Esophagus muscularis mucosa (tissue), 3 donors: ENCODE data around the gene TMTC2.

Source experiments
- POLR2AphosphoS5 ChIP-seq, 2 donors: sonication (generic); formaldehyde crosslinking; IDR thresholded peaks; one replicate each; pipeline ENCODE4 v1.6.1; 2017; ENCODE audit warnings: antibody characterized with exemption in 2 of 2
- TF ChIP-seq, protein P1 (sequence below), 3 experiments: fragments of 200-600 bp in 2 of 3; fragments of 450-650 bp in 1 of 3; sonication (generic) in 2 of 3; IDR thresholded peaks; one replicate each; pipeline ENCODE4 v1.5.1; 2017 to 2019; ENCODE audit warnings: antibody characterized with exemption in 3 of 3, mild to moderate bottlenecking in 2 of 3, moderate library complexity in 1 of 3

DNA sequence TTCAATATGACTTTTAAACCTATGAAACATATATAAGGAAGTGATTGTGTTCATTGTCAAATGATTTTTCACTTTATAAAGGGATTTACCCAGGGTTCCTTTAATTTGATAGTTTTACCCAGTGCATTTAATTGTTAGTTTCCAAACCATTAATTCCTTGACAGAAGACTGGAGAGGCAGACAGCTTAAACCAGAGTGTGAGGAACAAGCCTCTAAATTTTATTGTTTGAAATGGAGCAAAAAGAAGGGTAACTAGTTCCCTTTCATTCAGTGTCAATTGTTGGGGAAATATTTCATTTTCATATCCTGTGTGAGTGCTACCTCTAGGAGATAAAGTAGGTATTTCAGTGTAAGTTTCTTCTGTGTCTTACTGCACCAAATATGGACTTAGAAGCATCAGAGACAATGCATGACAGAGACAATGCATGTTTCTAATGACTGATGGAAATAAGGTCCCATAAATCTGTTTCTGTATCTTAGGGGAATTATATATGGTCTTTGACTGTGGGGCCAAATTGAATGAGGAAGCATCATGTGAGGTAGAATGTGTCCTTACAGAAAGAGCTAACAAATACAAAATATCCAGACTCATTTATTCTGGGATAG is 120.5 kb downstream of the TMTC2 start:
- TF ChIP-seq, protein P1, sequence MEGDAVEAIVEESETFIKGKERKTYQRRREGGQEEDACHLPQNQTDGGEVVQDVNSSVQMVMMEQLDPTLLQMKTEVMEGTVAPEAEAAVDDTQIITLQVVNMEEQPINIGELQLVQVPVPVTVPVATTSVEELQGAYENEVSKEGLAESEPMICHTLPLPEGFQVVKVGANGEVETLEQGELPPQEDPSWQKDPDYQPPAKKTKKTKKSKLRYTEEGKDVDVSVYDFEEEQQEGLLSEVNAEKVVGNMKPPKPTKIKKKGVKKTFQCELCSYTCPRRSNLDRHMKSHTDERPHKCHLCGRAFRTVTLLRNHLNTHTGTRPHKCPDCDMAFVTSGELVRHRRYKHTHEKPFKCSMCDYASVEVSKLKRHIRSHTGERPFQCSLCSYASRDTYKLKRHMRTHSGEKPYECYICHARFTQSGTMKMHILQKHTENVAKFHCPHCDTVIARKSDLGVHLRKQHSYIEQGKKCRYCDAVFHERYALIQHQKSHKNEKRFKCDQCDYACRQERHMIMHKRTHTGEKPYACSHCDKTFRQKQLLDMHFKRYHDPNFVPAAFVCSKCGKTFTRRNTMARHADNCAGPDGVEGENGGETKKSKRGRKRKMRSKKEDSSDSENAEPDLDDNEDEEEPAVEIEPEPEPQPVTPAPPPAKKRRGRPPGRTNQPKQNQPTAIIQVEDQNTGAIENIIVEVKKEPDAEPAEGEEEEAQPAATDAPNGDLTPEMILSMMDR (IDR thresholded peaks at IDR 0.05): no peak
- no peak for TF ChIP-seq POLR2AphosphoS5 (IDR thresholded peaks at IDR 0.05)
